H1 (cell line): ENCODE measurements around the gene KLHL3. TPM values are rescaled to one million over a fixed set of nuclear protein-coding genes. Genes with fewer than 3 reads are reported as not detected.
"Not testable (repeated sequence)": the region's sequence is repeated elsewhere in the genome, so short reads cannot be mapped to it uniquely, and the experiment has no call there.

Experiments used
- CTCF ChIA-PET: fragments of 300-600 bp; sonication (Branson Sonifier 250); formaldehyde crosslinking; loops from one replicate; lab custom pipeline; 2021; ENCODE audit not compliant: partially characterized antibody; lab: Charles Lee
- POLR2A ChIA-PET: fragments of 300-600 bp; sonication (Branson Sonifier 250); formaldehyde crosslinking; loops from one replicate; lab custom pipeline; 2021; ENCODE audit warnings: inconsistent platforms; ENCODE audit not compliant: partially characterized antibody; lab: Charles Lee
- DNase-seq, 2 experiments: peaks; one replicate each; pipeline versions ENCODE4 v3.0.0 to v3.0.0-alpha.2; 2010 to 2022; ENCODE audit warnings: low spot score in 2 of 2, low read depth in 1 of 2, mixed read lengths in 1 of 2
- FAIRE-seq: peaks from 2 replicates; lab custom pipeline; 2011; peaks lifted over from hg19 to GRCh38; lab: Jason Lieb, UNC
- H2AFZ ChIP-seq: 2 replicates; pipeline ENCODE4 v1.8.1; 2012; ENCODE audit warnings: low read length, inconsistent platforms
- H2AK5ac ChIP-seq: 2 replicates; pipeline ENCODE4 v1.6.1; 2013; ENCODE audit warnings: low read depth, low read length
- H2BK120ac ChIP-seq: replicated peaks from 2 replicates; pipeline ENCODE3; 2013; ENCODE audit warnings: low read depth, low read length, inconsistent platforms
- H2BK12ac ChIP-seq: 2 replicates; pipeline ENCODE4 v1.6.1; 2013; ENCODE audit warnings: low read depth, low read length
- H2BK15ac ChIP-seq: 2 replicates; pipeline ENCODE4 v1.6.1; 2013; ENCODE audit warnings: low read length
- H2BK20ac ChIP-seq: 2 replicates; pipeline ENCODE4 v1.6.1; 2013; ENCODE audit warnings: low read length
- H2BK5ac ChIP-seq: 2 replicates; pipeline ENCODE4 v1.6.1; 2013; ENCODE audit warnings: low read depth, low read length
- H3K14ac ChIP-seq: 2 replicates; pipeline ENCODE4 v1.6.1; 2013; ENCODE audit warnings: inconsistent platforms; ENCODE audit not compliant: insufficient read length
- H3K18ac ChIP-seq: 2 replicates; pipeline ENCODE4 v1.6.1; 2013; ENCODE audit warnings: low read length; ENCODE audit errors: extremely low read depth
- H3K23ac ChIP-seq: 2 replicates; pipeline ENCODE4 v1.6.1; 2013; ENCODE audit warnings: inconsistent platforms; ENCODE audit not compliant: insufficient read length
- H3K23me2 ChIP-seq: 2 replicates; pipeline ENCODE4 v1.6.1; 2013; ENCODE audit warnings: low read depth, low read length
- H3K27ac ChIP-seq: 2 replicates; pipeline ENCODE4 v1.6.1; 2011; ENCODE audit warnings: low read depth, low read length, inconsistent platforms
- H3K27me3 ChIP-seq, 4 experiments: replicated peaks in 1 of 4; 1 replicate in 1 of 4; 2 replicates in 3 of 4; pipeline versions ENCODE4 v1.6.1 to v1.8.1; 2011 to 2013; ENCODE audit warnings: low read length in 3 of 4, mild to moderate bottlenecking in 3 of 4, inconsistent platforms in 2 of 4, mixed read lengths in 2 of 4, moderate library complexity in 1 of 4; ENCODE audit not compliant: control insufficient read depth in 3 of 4, insufficient read depth in 3 of 4; ENCODE audit errors: extremely low read depth in 1 of 4
- H3K36me3 ChIP-seq, 4 experiments: 2 replicates each; pipeline versions ENCODE4 v1.6.1 to v1.8.1; 2011 to 2013; ENCODE audit warnings: mild to moderate bottlenecking in 4 of 4, low read length in 3 of 4, moderate library complexity in 2 of 4, control low read depth in 1 of 4, inconsistent platforms in 1 of 4; ENCODE audit not compliant: insufficient read depth in 4 of 4, control insufficient read depth in 2 of 4
- H3K4ac ChIP-seq: replicated peaks from 2 replicates; pipeline ENCODE3; 2013; ENCODE audit warnings: low read length, low read depth, mixed read lengths, inconsistent platforms; ENCODE audit not compliant: insufficient read length
- H3K4me1 ChIP-seq, 4 experiments: replicated peaks in 1 of 4; 1 replicate in 1 of 4; 2 replicates in 3 of 4; pipeline versions ENCODE4 v1.6.1 to v1.8.1; 2011 to 2013; ENCODE audit warnings: low read length in 3 of 4, inconsistent platforms in 2 of 4, mixed read lengths in 1 of 4; ENCODE audit not compliant: insufficient read depth in 4 of 4, control insufficient read depth in 3 of 4
- H3K4me2 ChIP-seq, 2 experiments: 2 replicates each; pipeline versions ENCODE4 v1.6.1 to v1.8.1; 2011 to 2013; ENCODE audit warnings: low read depth in 2 of 2, low read length in 2 of 2, control low read depth in 1 of 2, inconsistent platforms in 1 of 2, mild to moderate bottlenecking in 1 of 2; ENCODE audit not compliant: insufficient read depth in 1 of 2
- H3K4me3 ChIP-seq, 4 experiments: fragments of 200-600, 300-600 bp in 1 of 4; sonication (generic), shearing (Covaris generic), sonication (Bioruptor Twin) in 1 of 4; 2 replicates each; pipeline versions ENCODE4 v1.5.1 to v1.8.1; 2011 to 2016; ENCODE audit warnings: low read length in 4 of 4, low read depth in 3 of 4, control low read depth in 2 of 4, inconsistent platforms in 2 of 4, mild to moderate bottlenecking in 2 of 4, mixed read lengths in 1 of 4, moderate library complexity in 1 of 4; ENCODE audit not compliant: insufficient read depth in 2 of 4; ENCODE audit errors: extremely low read depth in 1 of 4
- H3K56ac ChIP-seq: replicated peaks from 2 replicates; pipeline ENCODE3; 2013; ENCODE audit warnings: low read depth, mild to moderate bottlenecking, mixed read lengths, low read length, inconsistent platforms; ENCODE audit not compliant: insufficient read length
- H3K79me1 ChIP-seq: 2 replicates; pipeline ENCODE4 v1.6.1; 2013; ENCODE audit warnings: low read depth, low read length, control low read depth
- H3K79me2 ChIP-seq, 2 experiments: 2 replicates each; pipeline versions ENCODE4 v1.6.1 to v1.8.1; 2012 to 2013; ENCODE audit warnings: low read length in 2 of 2, mild to moderate bottlenecking in 2 of 2, inconsistent platforms in 1 of 2; ENCODE audit not compliant: insufficient read depth in 2 of 2, control insufficient read depth in 1 of 2
- H3K9ac ChIP-seq, 4 experiments: replicated peaks in 1 of 4; 1 replicate in 1 of 4; 2 replicates in 3 of 4; pipeline versions ENCODE4 v1.6.1 to v1.8.1; 2011 to 2013; ENCODE audit warnings: low read depth in 3 of 4, low read length in 3 of 4, control low read depth in 2 of 4, mild to moderate bottlenecking in 2 of 4, moderate library complexity in 2 of 4, inconsistent platforms in 1 of 4; ENCODE audit errors: extremely low read depth in 1 of 4
- H3K9me3 ChIP-seq, 2 experiments: 2 replicates each; pipeline versions ENCODE4 v1.6.1 to v1.8.1; 2012 to 2013; ENCODE audit warnings: mild to moderate bottlenecking in 2 of 2, moderate library complexity in 2 of 2, control low read depth in 1 of 2, inconsistent platforms in 1 of 2, low read depth in 1 of 2, low read length in 1 of 2, mixed read lengths in 1 of 2; ENCODE audit not compliant: insufficient read depth in 2 of 2
- H4K20me1 ChIP-seq, 2 experiments: replicated peaks in 1 of 2; 2 replicates each; pipeline versions ENCODE3 to v1.8.1; 2011 to 2013; ENCODE audit warnings: inconsistent platforms in 2 of 2, low read length in 2 of 2, mild to moderate bottlenecking in 1 of 2; ENCODE audit not compliant: insufficient read depth in 2 of 2, control insufficient read depth in 1 of 2
- H4K5ac ChIP-seq: 2 replicates; pipeline ENCODE4 v1.6.1; 2013; ENCODE audit warnings: low read length, low read depth, mixed read lengths, inconsistent platforms; ENCODE audit not compliant: insufficient read length
- H4K8ac ChIP-seq: 2 replicates; pipeline ENCODE4 v1.8.0; 2013; ENCODE audit warnings: mild to moderate bottlenecking, moderate library complexity, low read length, inconsistent platforms; ENCODE audit not compliant: insufficient read depth; ENCODE audit errors: extremely low read depth
- H4K91ac ChIP-seq: replicated peaks from 2 replicates; pipeline ENCODE3; 2013; ENCODE audit warnings: low read length, mixed read lengths, inconsistent platforms; ENCODE audit not compliant: insufficient read length
- EP300 ChIP-seq, 2 experiments: IDR thresholded peaks; 1 replicate in 1 of 2; 2 replicates in 1 of 2; pipeline ENCODE4 v1.6.1; 2011 to 2012; ENCODE audit warnings: low read depth in 2 of 2, low read length in 2 of 2, mild to moderate bottlenecking in 2 of 2, borderline replicate concordance in 1 of 2, inconsistent platforms in 1 of 2, moderate library complexity in 1 of 2
- WGBS, 2 experiments: shearing (Covaris generic) in 1 of 2; methylation state at CpG; one replicate each; pipeline versions ENCODE4 v1.1.6 to v1.1.7; 2013 to 2015; ENCODE audit warnings: low lambda C conversion rate in 2 of 2, mixed read lengths in 2 of 2, inconsistent platforms in 1 of 2, low coverage in 1 of 2, missing lambda C conversion rate in 1 of 2; ENCODE audit not compliant: insufficient replicate concordance in 2 of 2, insufficient coverage in 1 of 2, insufficient read length in 1 of 2; ENCODE audit errors: extremely low coverage in 1 of 2, missing lambda C conversion rate in 1 of 2; 5-methylcytosine and 5-hydroxymethylcytosine counted together
- polyA plus RNA-seq, 7 experiments: library from polyadenylated mRNA; depleted of rRNA in 3 of 7; stranded (reverse) in 5 of 7; unstranded in 2 of 7; fragments of >200 nt in 5 of 7; fragments of 200-250 nt in 2 of 7; gene quantifications; 1 replicate in 5 of 7; 2 replicates in 1 of 7; 4 replicates in 1 of 7; pipeline versions ENCODE4 v1.2.1 to v1.2.3, GENCODE V29; 2011 to 2013; ENCODE audit warnings: missing spikeins in 2 of 7, mixed read lengths in 2 of 7
- total RNA-seq: library from RNA; stranded (reverse); fragmentation: NEBNext Ultra II Directional; extraction: Animal tissue kit (Norgen Biotek cat#: 25700); gene quantifications from 2 replicates; pipeline ENCODE4 v1.2.1, GENCODE V29; 2021

The KLHL3 gene
- total and polyA plus RNA-seq, 2 of the 8 experiments (the other 6 are each of a cell fraction or from before 2014, with no cell fraction given), result 7.4 to 13.7 TPM

- H3K23ac ChIP-seq, H3K56ac ChIP-seq, H2BK120ac ChIP-seq, H2BK5ac ChIP-seq, FAIRE-seq, H4K20me1 ChIP-seq, H3K27me3 ChIP-seq, H3K9me3 ChIP-seq, H2AFZ ChIP-seq, H3K79me1 ChIP-seq, H4K5ac ChIP-seq, H4K91ac ChIP-seq, H3K79me2 ChIP-seq, H2BK12ac ChIP-seq, H3K23me2 ChIP-seq, H4K8ac ChIP-seq, POLR2A ChIA-PET, H3K36me3 ChIP-seq, H3K4me2 ChIP-seq, H2BK15ac ChIP-seq, CTCF ChIA-PET, H3K14ac ChIP-seq, H3K4me1 ChIP-seq, H3K4me3 ChIP-seq, H2AK5ac ChIP-seq, H3K9ac ChIP-seq, H2BK20ac ChIP-seq, H3K4ac ChIP-seq, H3K18ac ChIP-seq, H3K27ac ChIP-seq, DNase-seq: not testable (repeated sequence)
- TF ChIP-seq EP300 (IDR thresholded peaks at IDR 0.05; ENCODE audit: borderline replicate concordance in 1 of 2, low read depth in 2 of 2, low read length in 2 of 2), result peak in 1 of 2 experiments; percentile 83; a peak in 1 of 3 replicates
- WGBS, 2 experiments, result 86% methylated on average over 5 of the region's 5 CpGs; no CpG with 5 or more reads in 1 of the 2 experiments
Measured at GRCh38 chr5:137767937-137768336, 32.0 kb upstream of the KLHL3 start.
